Measurements from ENCODE around the gene PPP1CA. TPM values are rescaled to one million over a fixed set of nuclear protein-coding genes. Genes with fewer than 3 reads are reported as not detected.

PPP1CA gene
- total RNA-seq, 1 experiment from 2014 or later = 384 TPM

DNA sequence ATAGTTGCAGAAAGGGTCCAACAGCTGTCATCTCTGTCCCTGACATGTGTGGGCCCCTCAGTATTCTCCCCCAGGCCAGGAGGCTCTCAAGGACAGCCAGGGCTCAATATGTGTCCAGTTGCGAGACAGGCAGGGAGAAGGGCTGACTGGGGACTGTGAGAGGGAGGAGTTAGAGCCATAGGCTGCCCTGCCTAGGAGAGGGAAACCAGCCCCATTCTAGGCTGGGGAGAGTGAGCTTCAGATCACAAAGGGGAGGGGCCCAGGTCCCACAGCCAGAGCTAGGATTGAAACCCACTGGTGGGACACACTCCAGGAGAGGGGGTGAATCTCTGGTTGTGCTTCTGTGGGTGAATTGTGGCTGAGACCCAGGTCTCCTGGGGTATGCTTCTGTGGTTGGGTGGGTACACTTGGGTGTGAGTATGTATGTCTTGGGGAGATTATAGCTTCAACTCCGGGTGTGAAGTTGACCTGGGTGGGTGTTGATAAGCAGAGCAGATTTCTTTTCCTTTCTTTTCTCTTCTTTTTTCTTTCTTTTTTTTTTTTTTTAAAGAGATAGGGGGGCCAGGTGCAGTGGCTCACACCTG lies 11.7 kb upstream of the PPP1CA start:
- no peak for DNase-seq
- Mint-ChIP-seq H3K4me1 (ENCODE audit: low read depth, unreplicated experiment) (peaks cover 18% of the 10 kb centered on the region), H3K27ac (ENCODE audit: unreplicated experiment) (no peak overlapping the region), H3K9me3 (ENCODE audit: unreplicated experiment) (no peaks in the 10 kb centered on the region), H3K27me3 (ENCODE audit: insufficient read depth, unreplicated experiment) (no peaks in the 10 kb centered on the region), H3K4me3 (ENCODE audit: unreplicated experiment) (no peak overlapping the region), H3K36me3 (ENCODE audit: insufficient read depth, unreplicated experiment) (peaks cover 6% of the 10 kb centered on the region)
- Histone ChIP-seq H3K4me1 (peaks cover 4% of the 10 kb centered on the region; the same call in 1 of the 2 replicates), H3K9me3 (no peaks in the 10 kb centered on the region), H3K27me3 (replicated peaks; ENCODE audit: control insufficient read depth, insufficient read depth, low read length) (no peaks in the 10 kb centered on the region), H3K36me3 (ENCODE audit: control insufficient read depth, insufficient read depth, low read length) (no peaks in the 10 kb centered on the region), H3K4me3 (ENCODE audit: low read depth, low read length) (no peak overlapping the region)
- TF ChIP-seq, protein P1, sequence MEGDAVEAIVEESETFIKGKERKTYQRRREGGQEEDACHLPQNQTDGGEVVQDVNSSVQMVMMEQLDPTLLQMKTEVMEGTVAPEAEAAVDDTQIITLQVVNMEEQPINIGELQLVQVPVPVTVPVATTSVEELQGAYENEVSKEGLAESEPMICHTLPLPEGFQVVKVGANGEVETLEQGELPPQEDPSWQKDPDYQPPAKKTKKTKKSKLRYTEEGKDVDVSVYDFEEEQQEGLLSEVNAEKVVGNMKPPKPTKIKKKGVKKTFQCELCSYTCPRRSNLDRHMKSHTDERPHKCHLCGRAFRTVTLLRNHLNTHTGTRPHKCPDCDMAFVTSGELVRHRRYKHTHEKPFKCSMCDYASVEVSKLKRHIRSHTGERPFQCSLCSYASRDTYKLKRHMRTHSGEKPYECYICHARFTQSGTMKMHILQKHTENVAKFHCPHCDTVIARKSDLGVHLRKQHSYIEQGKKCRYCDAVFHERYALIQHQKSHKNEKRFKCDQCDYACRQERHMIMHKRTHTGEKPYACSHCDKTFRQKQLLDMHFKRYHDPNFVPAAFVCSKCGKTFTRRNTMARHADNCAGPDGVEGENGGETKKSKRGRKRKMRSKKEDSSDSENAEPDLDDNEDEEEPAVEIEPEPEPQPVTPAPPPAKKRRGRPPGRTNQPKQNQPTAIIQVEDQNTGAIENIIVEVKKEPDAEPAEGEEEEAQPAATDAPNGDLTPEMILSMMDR (IDR thresholded peaks at IDR 0.05; ENCODE audit: insufficient read depth in 1 of 2, low read depth in 1 of 2, low read length in 1 of 2, severe bottlenecking in 1 of 2, unreplicated experiment in 1 of 2) = no peak
- BruUV-seq (replicated peaks) = no TSS peak
- POLR2A ChIA-PET = interaction anchor here (0.5 to 1.2 kb wide), 3 partner anchors 12 to 416 kb away, joined by 3 to 4 read pairs (median 3); partner anchors contain the start of gene PPP1CA
- CTCF ChIA-PET = interaction anchor here (0.5 to 4.8 kb wide), 2 partner anchors 12 to 40 kb away, joined by 9 to 27 read pairs; partner anchors contain the start of genes CLCF1 and PPP1CA
- intact Hi-C loops (cut with micrococcal nuclease; ENCODE audit: unreplicated experiment) = no loop called here

DNA sequence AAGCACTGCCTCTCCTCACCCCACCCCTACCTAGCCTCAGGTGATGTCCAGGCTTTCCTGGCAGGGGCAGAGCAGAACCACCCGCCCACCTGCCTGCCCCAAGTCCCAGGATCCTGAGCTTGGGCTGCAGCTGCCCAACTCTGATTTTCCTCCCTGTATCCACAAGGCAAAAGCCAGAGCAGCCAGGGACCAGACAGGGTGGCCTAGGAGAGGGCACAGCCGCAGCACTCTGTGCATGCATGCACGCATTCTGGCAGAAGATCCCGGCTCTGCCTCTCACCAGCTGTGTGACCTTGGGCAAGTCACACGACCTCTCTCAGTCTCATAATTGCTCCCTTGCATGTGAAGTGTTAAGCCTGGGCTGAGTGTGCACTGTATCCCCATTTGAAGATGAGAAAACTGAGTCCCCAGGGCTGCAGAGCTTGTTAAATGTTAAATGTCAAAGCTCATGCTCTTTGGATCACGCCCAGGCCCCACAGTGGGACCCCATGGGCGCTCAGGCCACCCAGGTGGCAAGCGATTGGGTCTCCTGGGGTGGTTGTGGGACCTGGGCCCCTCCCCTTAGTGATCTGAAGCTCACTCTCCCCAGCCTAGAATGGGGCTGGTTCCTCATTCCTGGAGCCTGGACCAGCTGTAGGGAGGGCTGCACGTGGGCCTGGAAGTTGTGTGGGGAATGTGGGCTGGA lies 11.0 kb upstream of the PPP1CA start:
- CTCF ChIA-PET = interaction anchor here (0.5 to 4.8 kb wide), 2 partner anchors 12 to 39 kb away, joined by 9 to 27 read pairs; partner anchors contain the start of genes CLCF1 and PPP1CA
- H3K36me3 ChIP-seq (ENCODE audit: control insufficient read depth, insufficient read depth, low read length) = no peaks in the 10 kb centered on the region
- POLR2A ChIA-PET = interaction anchor here (0.5 to 1.2 kb wide), 3 partner anchors 11 to 416 kb away, joined by 3 to 4 read pairs (median 3); partner anchors contain the start of gene PPP1CA
- peaks cover 6% of the 10 kb centered on the region for H3K36me3 Mint-ChIP-seq (ENCODE audit: insufficient read depth, unreplicated experiment)
- intact Hi-C loops (cut with micrococcal nuclease; ENCODE audit: unreplicated experiment) = loop anchor here (1.0 kb wide), 1 partner anchor 9 kb away; no protein-coding TSS in a partner anchor
- TF ChIP-seq, protein P1 (IDR thresholded peaks at IDR 0.05; ENCODE audit: insufficient read depth in 1 of 2, low read depth in 1 of 2, low read length in 1 of 2, severe bottlenecking in 1 of 2, unreplicated experiment in 1 of 2) = no peak
- BruUV-seq (replicated peaks) = no TSS peak
- H3K27me3 Mint-ChIP-seq (ENCODE audit: insufficient read depth, unreplicated experiment) = no peaks in the 10 kb centered on the region
- peaks cover 18% of the 10 kb centered on the region for H3K4me1 Mint-ChIP-seq (ENCODE audit: low read depth, unreplicated experiment)
- H3K9me3 ChIP-seq = no peaks in the 10 kb centered on the region
- H3K27me3 ChIP-seq (replicated peaks; ENCODE audit: control insufficient read depth, insufficient read depth, low read length) = no peaks in the 10 kb centered on the region
- DNase-seq = no peak
- peaks cover 4% of the 10 kb centered on the region; the same call in 1 of the 2 replicates for H3K4me1 ChIP-seq
- no peak overlapping the region for H3K27ac Mint-ChIP-seq (ENCODE audit: unreplicated experiment)
- no peak overlapping the region for H3K4me3 Mint-ChIP-seq (ENCODE audit: unreplicated experiment)
- no peaks in the 10 kb centered on the region for H3K9me3 Mint-ChIP-seq (ENCODE audit: unreplicated experiment)
- H3K4me3 ChIP-seq (ENCODE audit: low read depth, low read length) = no peak overlapping the region

DNA sequence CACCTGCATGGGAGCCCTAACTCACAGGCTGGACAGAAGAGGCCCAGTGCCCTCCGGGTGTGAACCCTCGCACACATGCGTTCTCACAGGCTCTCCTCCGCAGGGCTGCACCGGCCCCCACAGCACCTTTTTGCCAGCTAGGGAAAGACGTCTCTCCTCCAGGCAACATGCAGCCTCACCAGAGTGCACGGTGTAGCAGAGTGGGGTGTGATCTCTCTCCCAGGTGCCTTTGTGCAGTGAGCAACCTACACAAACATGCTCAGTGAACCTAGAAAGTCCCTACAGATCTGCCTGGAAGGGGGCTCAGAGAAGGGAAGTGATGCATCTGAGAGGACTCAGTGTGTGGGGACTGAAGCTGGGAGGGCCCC lies 10.1 kb upstream of the PPP1CA start:
- Histone ChIP-seq H3K36me3 (ENCODE audit: control insufficient read depth, insufficient read depth, low read length) (no peaks in the 10 kb centered on the region), H3K27me3 (replicated peaks; ENCODE audit: control insufficient read depth, insufficient read depth, low read length) (no peaks in the 10 kb centered on the region), H3K9me3 (no peaks in the 10 kb centered on the region), H3K4me1 (peaks cover 4% of the 10 kb centered on the region; the same call in 1 of the 2 replicates), H3K4me3 (ENCODE audit: low read depth, low read length) (no peak overlapping the region)
- BruUV-seq (replicated peaks) = no TSS peak
- ChIA-PET POLR2A (interaction anchor here (0.6 kb wide), 1 partner anchor 10 kb away, joined by 5 read pairs; no protein-coding TSS in a partner anchor), CTCF (interaction anchor here (4.8 kb wide), 1 partner anchor 11 kb away, joined by 27 read pairs; the partner anchor contains the start of gene PPP1CA)
- intact Hi-C loops (cut with micrococcal nuclease; ENCODE audit: unreplicated experiment) = loop anchor here (1.0 kb wide), 1 partner anchor 10 kb away; no protein-coding TSS in a partner anchor
- H3K27me3 Mint-ChIP-seq (ENCODE audit: insufficient read depth, unreplicated experiment) = no peaks in the 10 kb centered on the region
- H3K36me3 Mint-ChIP-seq (ENCODE audit: insufficient read depth, unreplicated experiment) = peaks cover 6% of the 10 kb centered on the region
- TF ChIP-seq, protein P1 (IDR thresholded peaks at IDR 0.05; ENCODE audit: insufficient read depth in 1 of 2, low read depth in 1 of 2, low read length in 1 of 2, severe bottlenecking in 1 of 2, unreplicated experiment in 1 of 2) = no peak
- H3K9me3 Mint-ChIP-seq (ENCODE audit: unreplicated experiment) = no peaks in the 10 kb centered on the region
- H3K4me1 Mint-ChIP-seq (ENCODE audit: low read depth, unreplicated experiment) = peaks cover 18% of the 10 kb centered on the region
- no peak overlapping the region for H3K4me3 Mint-ChIP-seq (ENCODE audit: unreplicated experiment)
- H3K27ac Mint-ChIP-seq (ENCODE audit: unreplicated experiment) = no peak overlapping the region
- DNase-seq = no peak

All from Caco-2 (cell line).